SIG-M5 treated with dmso at 0.1 percent for 504 hours (cell line): ENCODE results near the gene OR4F15.
"Not testable (repeated sequence)": the region's sequence is repeated elsewhere in the genome, so short reads cannot be mapped to it uniquely, and the experiment has no call there.

Source experiments
- DNase-seq: peaks from one replicate; lab custom pipeline; 2025; ENCODE audit not compliant: unreplicated experiment; lab: John Stamatoyannopoulos, UW

The OR4F15 gene, protein sequence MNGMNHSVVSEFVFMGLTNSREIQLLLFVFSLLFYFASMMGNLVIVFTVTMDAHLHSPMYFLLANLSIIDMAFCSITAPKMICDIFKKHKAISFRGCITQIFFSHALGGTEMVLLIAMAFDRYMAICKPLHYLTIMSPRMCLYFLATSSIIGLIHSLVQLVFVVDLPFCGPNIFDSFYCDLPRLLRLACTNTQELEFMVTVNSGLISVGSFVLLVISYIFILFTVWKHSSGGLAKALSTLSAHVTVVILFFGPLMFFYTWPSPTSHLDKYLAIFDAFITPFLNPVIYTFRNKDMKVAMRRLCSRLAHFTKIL

DNA sequence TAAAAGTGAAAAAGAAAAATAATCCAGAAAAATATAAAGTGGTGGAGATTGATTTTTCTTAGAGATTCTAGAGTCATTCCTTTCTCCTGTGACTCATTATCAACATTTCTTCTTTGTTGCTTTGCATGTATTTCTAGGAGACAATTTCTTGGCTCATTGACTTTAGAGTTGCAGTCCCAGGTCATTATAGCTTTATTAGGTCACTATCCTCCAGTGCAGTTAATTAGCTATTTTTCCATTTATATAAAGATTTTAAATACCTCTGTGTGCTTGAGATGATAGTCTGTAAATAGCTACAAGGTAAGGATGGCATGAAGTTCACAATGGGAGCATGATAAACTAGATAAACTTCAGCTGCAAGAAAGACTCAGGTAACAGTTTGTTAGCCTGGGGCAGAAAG, at the start of gene OR4F15:
OR4F15 (plus strand) TSS at position 301 of the 400 bp plus-strand sequence. CDS start 5,985 bp downstream, outside the sequence.
- no peak for DNase-seq

DNA sequence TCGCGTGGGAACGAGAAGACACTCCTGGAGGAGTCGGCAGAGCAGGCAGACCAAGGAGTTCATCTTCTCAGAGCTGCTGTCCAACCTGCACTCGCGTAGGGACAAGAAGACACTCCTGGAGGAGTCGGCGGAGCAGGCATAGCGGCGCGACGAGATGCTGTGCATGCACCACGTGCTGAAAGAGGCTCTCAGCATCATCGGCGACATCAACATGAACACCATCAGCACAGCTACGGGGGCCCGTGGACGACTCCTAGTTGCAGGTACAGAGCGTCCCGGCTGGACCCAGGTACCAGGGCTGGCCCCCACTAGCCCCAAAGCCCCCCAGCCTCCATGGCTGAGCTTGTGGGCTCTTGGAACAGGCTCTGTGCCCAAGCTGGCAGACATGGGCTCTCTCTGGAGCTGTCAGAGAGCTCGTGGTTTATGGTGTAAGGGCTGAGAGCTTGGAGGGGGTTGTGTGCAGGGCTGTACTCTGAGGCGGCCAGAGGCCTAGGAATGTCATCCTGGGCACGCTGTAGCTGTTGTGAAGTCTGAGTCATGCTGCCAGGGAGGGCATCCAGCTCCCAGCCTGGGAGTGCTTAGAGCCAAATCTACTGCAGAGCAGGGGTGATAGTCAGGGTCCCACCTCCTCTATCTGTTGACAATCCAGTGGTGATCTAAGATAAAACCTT, 47.2 kb upstream of the OR4F15 start:
- DNase-seq = not testable (repeated sequence)

DNA sequence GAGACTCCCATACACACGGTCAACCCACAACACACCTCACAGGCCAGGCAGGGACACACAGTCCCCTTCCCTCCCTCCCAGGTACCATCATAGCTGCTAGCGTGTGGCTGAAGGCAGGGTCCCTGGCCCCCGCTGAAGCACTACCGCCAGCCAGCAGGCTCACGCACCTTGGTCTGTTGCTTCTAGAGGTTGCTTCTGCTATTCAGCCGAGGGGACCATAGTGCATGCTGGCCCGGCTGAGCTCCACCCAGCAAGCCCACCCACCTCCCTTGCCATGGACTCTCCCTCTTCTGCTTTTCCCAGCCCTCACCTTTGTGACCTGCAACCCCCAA, 46.7 kb upstream of the OR4F15 start:
- DNase-seq = not testable (repeated sequence)

DNA sequence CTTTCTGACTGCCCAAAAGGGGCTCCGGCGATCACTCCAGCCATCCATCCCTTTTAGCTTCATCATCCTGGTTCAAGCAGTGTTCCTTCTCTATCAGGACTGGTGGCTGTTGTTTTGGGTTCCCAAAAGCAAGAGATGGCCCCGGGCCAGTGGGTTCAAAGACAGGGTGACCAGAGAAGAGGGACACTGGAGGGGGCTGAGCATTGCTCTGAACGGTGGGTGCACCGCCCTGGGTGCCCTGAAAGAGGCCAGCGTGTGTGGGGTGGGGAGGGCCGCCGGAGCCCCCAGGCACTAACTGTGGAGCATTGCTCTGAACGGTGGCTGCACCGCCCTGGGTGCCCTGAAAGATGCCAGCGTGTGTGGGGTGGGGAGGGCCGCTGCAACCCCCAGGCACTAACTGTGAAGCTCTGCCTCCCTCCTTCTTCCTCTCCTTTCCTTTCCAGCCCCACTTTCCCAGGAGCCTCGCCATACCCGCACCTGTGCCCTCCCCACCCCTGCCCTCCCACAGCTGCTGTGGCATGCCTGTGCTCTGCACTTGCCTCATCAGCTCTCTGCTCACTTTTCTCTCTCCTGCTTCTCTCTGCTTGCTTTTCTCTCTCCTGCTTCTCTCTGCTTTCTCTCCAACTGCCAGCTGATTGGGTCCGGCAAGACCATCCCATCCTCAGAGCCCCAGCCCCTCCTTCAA, 46.1 kb upstream of the OR4F15 start:
- DNase-seq = no peak

DNA sequence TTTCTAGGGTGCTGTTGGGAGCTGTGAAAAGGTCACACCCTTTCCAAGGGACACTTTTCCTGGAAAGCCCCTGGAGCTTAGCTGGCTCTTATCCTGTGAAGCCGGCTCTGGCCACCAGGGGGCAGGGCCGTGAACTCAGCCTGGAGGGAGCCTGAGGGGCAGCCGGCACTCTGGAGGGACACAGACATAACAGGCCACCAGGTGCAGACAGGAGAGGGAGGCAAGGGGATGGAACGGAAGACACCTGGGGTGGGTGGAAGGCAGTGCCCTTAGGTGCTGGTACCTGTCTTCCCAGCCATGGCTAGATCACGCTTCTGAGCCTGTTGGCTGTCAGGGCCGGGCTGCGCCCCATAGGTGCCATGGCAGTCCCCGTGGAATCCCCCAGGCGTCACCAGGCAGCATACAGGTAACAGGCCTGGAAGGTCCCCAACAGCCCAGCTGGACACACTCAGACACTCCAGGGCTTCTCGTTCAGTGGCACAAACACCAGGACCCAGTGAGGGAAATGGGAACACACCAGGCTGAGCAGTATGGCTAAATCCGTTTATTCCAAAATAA, 44.8 kb upstream of the OR4F15 start:
- DNase-seq = not testable (repeated sequence)

DNA sequence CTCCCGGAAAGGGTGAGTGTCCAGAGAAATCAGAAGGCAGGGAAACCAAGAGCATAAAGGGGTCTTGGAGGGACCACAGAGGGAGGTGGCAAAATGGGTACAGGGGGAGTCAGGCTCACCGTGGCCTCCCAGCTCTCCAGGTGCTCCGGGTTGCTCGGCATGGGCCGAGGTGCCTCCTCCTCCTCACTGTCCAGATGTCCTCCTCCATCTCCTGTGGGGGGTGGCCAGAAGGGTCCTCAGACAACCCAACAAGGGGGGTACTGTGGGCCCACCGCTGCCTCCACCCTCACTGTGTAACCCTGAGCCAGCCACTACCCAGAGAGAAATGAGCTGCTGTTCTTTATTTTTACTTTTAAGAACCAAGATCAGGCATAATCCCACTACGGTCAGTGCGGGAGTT, 39.1 kb upstream of the OR4F15 start:
- no peak for DNase-seq

DNA sequence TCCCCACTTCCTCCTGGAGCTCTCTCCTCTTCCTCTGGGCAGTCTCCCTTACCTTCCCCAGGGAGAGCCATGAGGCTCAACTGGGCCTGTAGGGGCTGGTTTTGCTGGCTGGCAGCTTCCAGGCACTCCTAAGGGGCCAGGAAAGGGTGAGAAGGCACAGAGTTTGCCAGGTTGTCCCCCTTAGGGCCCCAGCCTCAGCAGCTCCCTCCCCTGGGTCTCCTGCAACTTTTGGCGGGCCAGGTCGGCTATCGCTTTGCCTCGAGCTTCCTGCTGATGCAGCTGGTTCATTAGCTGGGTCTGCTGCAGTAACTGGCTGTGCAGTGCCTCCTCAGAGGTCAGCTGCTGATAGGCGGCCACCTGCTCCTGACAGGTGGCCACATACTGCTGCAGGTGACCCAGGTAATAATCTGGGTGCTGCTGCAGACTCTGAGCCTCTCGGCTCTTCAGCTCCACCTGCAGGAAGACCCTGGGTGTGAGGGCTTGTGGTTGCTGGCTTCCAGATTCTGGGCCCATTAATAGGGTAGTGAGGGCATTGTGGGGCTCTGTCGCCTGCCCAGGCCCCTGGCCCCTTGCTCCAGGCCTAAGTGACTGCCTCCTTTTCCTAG, 38.4 kb upstream of the OR4F15 start:
- DNase-seq = no peak

DNA sequence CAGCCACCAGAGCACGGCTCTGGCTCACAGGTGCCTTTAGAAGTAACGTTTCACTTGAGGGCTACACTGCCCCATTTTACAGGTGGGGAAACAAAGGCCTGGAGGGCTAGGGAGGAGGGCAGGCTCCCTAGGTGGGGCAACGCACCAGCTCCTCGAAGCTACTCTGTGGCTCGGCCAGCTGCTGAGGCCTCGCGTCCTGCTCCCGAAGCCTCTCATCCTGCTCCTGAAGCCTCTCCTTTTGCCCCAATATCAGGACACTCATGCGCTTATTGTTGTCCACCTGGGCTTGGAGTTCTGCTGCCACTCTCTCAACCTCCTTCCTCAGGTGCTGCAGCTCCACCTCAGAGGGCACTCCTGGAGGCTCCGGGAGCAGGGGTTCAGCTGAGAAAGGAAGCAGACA, 36.9 kb upstream of the OR4F15 start:
- no peak for DNase-seq

DNA sequence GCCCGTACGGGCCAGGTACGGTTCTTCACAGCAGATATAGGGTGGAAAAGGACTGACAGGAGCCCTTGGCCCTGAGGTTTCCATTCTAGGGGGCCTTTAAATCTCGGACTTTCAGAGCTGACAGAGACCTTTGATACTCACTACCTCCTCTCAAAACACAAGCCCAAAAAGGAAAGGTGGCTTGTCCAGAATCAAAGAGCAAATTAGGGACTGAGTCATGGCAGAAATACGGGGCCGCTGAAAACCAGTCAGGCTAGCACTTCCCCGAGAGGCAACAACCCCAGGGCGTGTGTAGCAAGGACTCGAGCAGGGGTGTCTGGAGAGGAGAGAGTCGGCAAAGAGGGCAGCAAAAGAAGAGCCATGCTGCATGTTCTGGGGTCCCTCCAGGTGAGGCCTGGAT, 33.4 kb upstream of the OR4F15 start:
- DNase-seq = not testable (repeated sequence)

DNA sequence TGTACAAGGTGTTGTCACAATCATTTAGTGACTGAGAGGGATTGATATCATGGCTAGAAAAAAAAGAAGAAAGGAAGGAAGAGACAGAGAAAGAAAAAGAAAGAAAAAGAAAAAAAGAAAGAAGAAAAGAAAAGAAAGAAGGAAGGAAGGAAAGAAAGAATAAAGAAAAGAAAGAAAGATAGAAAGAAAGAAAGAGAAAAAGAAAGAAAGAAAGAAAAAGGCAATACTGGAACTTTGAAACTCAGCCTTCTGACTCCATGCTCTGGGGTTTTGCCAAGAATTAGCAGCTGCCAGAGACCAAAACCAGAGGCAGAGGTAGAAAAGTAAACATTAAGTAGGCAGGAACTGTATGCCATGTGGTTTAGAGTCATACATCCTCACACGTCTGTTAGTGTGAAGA, 31.8 kb upstream of the OR4F15 start:
- not testable (repeated sequence) for DNase-seq

DNA sequence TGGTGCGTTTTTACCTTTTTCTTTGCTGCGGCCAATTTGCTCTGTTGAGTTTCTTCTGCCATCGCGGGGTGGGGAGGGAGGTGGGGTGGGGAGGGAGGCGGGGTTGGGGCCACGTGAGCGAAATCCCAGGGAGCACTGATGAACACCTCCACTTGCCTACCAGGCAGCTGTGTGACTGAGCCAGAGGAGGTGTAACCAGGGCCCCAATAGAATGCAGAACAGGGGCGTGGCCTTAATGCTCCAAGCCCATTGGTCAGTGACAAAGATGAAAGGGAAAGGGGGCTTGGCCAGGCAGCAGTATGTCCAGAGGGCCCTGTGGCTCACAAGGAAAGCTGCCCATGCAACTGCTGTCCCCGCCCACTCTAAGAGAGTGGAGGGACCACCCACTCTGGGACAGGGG, 30.1 kb upstream of the OR4F15 start:
- DNase-seq = no peak

DNA sequence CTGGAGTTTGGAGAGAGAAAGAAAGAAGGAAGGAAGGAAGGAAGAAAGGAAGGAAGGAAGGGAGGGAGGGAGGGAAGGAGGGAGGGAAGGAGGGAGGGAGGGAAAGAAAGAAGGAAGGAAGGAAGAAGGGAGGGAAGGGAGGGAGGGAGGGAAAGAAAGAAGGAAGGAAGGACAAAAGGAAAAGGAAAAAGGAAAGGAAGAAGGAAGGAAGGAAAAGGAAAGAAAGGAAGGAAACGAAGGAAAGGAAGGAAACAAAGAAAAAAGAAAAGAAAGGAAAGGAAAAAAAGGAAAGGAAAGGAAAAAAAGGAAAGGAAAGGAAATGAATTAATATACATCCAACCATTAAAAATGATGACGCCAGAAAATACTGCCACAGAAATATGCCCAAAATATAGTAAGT, 27.4 kb upstream of the OR4F15 start:
- DNase-seq = no peak

DNA sequence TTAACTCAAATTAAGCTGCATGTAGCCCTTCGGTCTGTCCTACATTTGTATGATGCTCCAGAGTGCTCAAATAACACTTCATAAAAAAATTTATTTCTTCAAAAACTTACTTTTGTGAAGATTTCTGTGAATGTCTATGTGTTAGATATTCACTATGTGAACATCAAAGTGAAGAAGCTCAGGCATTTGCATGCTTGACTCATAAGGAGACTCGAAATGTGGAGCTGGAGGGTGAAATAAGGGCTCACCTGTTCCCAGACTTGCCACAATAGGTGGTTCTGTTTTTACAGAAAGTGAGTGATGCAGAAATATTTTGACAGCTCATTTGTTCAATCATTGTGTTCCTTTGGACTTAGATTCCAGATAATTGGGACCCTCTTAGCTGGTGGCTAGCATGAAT, 25.6 kb upstream of the OR4F15 start:
- DNase-seq = not testable (repeated sequence)

DNA sequence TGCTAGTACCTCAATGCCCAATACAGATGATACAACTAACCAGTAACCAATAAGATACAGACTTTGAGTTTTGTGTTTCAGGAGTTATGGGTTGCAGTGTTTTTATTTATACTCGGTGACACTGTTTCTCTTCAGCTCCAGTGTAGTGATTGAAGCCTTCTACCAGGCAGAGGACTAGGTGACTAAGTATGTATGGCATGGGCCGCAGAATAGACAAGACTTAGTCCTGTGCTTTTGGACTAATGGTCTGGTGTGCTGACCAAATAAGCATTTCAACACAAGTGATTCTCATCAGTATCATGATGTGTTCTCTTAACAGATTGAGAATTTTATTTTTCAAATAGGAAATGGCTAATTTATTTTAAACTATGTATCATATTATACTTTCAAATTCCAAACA, 24.0 kb upstream of the OR4F15 start:
- not testable (repeated sequence) for DNase-seq

DNA sequence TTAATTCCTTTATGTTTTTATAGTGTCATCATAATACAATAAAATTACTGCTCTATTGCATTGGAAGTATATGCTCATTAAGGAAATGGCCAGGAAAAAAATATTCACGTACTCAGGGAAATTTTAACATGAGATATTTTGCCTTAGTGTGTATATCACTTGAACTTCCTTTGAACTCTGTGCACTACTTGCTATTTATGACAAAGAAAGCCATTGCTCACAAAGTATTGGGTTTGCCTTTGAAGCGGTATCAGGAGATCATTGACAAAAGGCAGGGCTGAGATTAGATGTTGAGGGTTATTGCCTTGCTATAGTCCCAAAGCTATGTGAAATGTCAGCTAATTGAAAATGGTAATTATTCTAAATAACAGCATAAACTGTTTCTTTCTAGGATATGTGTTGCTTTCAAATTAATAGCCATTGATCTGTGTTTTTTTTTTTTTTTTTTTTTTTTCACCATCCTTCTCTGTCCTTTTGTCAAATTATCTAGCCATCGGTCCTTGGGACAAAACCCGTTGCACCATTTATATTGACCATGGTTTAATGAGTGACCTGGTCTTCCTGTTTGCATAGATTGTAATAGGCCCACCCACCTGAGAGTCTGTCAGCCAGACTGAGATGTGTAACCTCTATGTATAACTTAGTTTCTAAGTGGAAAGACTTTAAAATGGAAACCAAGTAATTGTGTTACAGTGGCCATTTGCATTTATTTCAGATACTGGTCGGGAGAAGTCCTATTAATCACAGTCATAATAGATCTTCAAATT, 23.3 kb upstream of the OR4F15 start:
- DNase-seq = not testable (repeated sequence)

DNA sequence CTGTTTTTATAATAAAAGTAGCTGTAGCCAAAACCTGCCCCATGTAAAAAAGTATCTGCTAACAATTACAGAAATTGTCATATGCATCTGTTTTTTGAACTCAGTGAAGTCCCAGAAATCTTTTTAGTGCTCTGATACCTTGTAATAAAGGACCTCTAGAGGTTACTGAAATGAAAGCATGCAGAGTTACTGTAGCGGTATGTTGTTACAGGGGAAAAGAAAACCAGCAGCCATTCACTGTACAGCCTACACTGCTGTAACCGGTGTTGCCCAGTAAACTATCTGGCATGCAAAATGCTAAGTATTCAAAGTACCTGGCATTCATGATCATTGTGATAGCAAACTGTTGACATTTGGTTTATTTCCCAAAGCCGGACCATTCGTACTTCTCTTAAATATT, 21.3 kb upstream of the OR4F15 start:
- not testable (repeated sequence) for DNase-seq

DNA sequence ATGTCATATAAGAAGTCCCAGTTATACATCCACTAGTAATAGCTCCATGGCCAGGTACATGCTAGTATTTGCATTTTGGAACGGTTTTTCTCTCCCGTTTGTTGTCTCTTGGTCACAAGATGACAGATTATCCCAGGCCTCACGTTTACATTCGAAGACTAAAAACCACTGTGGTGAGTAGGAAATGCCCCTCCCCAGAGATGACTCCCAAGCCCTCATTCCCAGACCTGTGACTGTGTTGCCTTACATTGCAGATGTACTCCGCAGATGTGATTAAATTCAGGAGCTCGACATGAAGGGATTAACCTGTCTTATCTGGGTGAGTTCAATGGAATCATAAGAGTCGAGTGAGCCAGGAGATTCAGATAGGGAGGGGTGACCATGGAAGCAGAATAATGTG, 18.0 kb upstream of the OR4F15 start:
- DNase-seq = not testable (repeated sequence)

DNA sequence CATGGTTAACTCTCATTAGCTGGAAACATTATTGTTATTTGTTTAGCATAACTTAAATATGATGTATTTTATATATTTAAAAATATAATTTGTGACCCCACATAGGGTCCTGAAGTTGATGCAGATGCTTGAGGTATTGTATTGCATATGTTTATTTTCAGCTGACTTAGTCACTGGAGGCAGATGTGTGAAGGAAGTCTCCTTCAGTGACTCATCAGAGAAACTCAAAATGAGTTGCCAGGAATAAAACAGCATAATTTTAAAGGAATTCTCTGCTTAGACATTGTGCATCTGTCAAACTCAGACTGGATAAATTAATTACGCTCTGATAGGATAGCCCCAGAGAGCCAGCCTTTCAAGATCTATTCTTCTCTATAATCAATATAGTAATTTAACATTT, 16.5 kb upstream of the OR4F15 start:
- no peak for DNase-seq

DNA sequence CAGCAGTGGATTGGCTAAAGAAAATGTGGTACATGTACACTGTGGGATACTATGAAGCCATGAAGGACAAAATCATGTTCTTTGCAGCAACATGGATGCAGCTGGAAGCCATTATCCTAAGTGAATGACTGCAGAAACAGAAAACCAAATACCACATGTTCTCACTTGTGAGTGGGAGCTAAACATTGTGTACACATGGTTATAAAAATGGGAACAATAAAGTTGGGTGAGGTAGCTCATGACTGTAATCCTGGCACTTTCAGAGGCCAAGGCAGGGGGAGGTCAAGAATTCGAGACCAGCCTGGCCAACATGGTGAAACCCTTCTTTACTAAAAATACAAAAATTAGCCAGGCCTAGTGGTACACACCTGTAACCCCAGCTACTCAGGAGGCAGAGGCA, 12.3 kb upstream of the OR4F15 start:
- no peak for DNase-seq

DNA sequence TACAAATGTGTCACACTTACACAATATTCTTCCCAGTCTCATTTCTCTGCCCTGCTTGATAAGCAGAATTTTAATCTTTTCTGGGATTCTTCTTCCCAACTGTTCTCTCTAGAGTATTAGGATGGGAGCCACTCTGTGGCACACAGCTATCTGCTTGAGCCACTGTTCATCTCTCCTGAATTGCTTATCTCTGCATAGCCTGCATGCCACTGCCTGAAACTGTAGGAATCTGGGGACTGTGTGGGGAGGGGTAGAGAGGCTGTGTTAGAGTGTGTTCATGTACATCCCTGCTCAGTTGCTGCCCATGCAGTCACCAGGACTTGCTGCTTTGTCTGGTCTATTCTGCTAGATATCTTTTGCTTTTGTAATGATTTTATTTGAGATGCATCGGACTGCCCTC, 11.0 kb upstream of the OR4F15 start:
- no peak for DNase-seq

DNA sequence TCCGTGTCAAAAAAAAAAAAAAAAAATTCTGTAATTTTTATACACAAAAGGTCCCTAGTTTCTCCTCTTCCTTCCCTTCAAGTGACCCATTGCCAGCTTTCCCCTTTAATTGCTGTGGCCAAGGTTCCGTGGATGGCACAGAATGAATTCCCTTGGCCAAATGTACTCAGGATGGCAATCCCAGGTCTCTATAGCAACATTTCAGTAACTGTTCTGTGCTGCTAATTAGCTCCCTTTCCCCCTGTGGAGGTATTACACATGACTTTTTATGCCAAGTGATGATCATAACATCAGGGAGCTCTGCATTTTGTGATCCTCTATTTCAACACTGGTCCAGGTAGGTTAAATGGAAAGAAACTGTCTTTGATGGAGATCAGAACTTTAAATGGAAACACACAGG, 8.8 kb upstream of the OR4F15 start, which contains the start of gene OR4F6:
OR4F6 (plus strand) TSS at position 301 of the 400 bp plus-strand sequence. CDS start 2,211 bp downstream, outside the sequence.
- DNase-seq = no peak
